Activated effector memory CD4-positive, alpha-beta T cell treated with anti-CD3 and anti-CD28 coated beads, Interleukin-2, amount 50 U/mL, for 16 hours (primary cell): Measurements from ENCODE around the gene RBMS1.

Experiments used
- DNase-seq: peaks from one replicate; pipeline ENCODE4 v3.0.0-alpha.2; 2020

The RBMS1 gene

GRCh38 chr2:160325418-160325817 lies 168.2 kb downstream of the RBMS1 start:
- no peak for DNase-seq

DNA sequence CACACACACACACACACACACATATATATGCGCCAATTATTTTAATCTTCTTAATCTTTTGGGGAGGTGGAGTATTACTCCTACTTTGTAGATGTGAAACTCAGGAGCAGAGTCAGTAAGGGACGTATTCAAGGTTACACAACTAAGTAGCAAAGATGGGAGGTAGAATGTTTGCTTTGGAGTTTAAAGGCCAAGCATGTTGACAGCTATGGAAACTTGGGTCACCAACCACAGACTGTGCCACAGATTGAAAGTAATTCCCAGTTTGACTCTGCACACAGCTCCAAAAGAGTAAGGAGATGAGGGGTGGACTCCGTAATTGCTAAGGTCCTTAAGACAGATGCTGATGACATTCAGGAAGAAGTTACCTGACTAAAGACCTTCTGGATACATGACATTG lies 168.7 kb downstream of the RBMS1 start:
- DNase-seq = no peak

GRCh38 chr2:160324161-160324800 lies 169.3 kb downstream of the RBMS1 start:
- peak; percentile 76 for DNase-seq

DNA sequence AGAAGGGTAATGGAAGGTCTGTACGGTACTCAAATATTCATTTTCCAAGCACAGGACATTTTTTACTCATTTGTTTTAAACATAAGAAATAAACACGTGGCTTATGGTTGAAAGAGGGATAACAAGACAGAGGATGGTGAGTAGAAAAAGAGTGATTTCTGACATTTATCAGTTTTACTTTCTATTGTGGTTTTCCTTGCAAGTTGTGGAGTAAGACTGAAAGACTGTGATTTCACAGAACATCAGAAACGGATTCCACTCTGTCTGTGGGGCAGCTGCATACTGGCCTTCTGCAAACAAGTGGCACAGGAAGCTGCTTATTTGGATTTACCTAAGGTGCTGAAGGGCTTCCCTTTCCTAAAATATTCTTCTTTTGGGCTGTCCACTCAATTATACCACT lies 171.3 kb downstream of the RBMS1 start:
- DNase-seq = no peak

DNA sequence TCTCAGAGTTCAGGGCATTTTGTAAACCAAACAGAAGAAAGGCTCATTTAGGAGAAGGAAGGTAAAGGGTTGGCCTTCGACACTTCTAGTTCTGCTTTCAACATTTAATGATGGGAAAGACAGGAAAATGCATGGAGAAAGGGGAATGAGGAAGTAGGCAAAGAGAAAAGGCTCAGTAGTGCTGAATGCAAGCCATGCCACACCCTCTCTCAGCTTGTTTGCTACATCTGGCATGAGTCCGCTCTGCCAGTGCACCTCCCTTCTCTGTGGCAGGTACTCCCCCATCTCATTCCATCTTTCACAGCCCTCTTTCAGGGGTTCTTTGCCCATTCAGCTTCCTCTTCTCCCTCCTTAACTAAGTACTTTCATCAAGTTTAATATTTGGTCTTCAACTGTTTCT lies 172.6 kb downstream of the RBMS1 start:
- DNase-seq = no peak

DNA sequence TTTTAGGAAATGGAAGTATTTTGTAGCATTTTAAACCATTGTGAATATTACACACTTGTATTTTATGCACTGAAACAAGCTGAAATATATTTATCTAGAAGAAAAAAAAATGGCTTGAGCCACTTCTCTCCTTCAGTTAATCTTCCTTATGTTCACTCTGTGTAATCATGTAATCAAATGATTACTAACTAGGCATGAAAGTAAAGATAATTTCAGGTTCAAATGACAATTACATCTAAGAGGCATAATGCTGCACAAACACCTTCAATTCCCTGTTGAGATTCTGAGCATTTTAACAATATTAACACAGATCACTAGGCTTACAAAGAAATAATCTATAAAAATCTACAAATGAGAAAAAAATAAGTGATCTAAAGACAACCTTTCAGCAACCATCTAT lies 173.9 kb downstream of the RBMS1 start:
- no peak for DNase-seq

GRCh38 chr2:160318218-160318617 lies 175.4 kb downstream of the RBMS1 start:
- DNase-seq = no peak

DNA sequence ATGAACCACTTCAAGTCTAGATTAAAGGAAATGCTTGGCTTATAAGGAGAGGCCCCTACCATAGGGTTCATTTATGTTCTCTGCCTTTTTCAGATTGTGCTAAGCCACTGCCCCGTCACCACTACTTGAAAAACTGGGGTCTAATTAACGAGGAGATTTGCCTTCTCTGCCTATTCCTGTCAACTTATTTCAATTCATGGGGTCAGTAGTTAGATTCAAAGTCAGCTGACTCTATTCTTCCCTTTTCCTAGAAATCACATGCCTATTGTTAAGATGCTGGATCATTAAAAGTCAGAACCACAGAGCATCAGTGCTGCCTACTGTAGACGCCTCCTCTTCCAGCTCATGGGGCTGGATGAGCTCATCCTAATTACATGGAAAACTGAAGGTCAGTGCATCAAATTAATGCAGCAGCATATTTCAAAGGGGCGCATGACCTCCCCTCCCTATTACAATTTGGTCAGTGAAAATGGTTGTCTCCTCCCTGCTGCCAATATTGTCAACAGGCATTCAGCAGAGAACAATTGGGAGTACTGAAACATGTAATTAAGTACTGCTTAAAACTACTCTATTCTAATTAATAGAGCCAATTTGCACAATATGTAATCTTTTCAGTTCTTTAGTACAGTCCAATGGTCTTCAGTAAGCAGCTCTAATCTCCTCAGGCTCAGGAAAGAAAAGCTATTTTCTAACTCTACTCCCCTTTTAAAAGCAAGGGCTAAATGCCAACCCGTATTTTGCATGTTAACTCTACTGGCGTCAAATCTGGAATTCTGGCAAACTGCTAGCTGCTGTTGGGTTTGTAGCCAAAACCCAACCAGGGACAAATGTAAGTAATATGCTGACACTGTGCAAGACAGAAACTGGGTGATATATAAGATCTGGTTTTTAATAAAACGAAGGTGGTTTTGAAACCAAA lies 176.2 kb downstream of the RBMS1 start:
- DNase-seq = no peak

- no peak for DNase-seq
Observed at GRCh38 chr2:160315337-160315736, 178.3 kb downstream of the RBMS1 start.

GRCh38 chr2:160310118-160310828 lies 183.3 kb downstream of the RBMS1 start:
- DNase-seq = no peak

DNA sequence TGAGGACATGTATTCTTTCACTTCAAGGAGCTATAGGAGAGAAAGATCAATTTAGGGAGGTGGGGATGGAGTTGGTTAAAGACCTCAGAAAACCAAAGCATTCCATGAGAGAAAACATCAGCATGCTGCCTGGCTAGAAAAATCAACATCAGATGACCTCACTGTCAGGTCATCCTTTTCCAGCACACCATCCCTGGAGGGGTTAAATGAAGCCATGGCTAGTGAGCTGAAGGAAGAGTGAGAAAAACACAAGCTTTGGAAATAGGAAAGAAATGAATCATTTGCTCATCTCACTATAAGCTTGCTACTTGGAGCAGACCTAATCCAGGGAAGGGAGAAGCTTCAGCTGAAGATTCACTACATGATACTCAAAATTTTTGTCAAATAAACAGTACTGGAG lies 184.0 kb downstream of the RBMS1 start:
- no peak for DNase-seq

DNA sequence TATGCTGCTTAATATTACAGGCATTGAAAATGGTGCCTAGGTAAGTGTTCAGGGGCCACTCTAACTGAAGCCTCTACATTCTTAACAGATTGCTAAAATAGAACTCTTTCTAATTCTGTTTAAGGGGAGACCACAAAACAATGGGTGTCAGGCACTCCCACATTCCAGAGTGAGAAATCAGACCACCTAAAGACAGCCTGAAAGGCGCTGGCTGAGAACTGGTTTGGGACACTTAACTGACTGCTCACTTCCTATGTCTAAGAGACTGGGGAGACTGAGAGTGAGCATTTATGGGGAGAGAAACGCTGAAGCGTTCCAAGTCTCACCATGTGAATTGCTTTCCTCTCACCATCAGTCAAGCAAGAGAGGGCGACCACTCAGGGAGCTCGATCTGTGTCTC lies 184.7 kb downstream of the RBMS1 start:
- no peak for DNase-seq

DNA sequence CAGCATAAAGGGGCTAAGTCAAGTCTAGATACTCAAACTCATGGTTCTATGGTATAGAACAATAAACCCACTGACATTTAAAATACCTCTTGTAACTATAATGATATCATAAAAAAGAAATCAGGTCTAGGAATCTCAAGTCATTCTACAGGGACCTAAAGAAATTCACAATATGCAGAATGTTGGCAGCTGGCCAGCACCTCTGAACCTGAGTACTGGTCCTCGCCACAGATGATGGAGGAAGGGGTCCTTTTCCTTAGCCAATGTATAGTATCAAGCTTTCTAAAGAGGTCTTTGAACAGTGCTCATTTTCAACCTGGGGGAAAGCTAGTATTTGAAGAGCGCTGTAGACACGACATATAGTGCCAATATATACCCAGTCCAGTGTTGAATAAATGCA lies 185.1 kb downstream of the RBMS1 start:
- DNase-seq = no peak

- DNase-seq = no peak
Observed at GRCh38 chr2:160306985-160307384, 186.6 kb downstream of the RBMS1 start.

DNA sequence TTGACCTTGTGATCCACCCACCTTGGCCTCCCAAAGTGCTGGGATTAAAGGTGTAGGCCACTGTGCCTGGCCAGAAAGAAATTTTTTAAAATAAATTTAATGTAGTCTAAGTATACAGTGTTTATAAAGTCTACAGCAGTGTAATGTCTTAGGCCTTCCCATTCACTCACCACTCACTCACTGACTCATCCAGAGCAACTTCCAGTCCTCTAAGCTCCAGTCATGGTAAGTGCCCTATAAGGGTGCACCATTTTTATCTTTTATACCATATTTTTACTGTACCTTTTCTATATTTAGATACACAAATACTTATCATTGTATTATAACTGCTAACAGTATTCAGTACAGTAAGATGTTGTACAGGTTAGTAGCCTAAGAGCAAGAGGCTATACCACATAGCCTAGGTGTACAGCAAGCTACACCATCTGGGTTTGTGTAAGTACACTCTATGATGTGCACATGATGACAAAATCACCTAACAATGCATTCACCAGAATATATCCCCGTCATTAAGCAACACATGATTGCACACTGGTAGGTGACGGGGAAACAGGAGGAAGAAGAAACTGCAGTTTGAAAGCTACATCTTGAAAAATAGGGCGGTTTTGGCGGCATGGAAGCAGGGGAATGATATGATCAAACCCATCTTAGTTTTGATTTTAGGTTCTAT lies 188.4 kb downstream of the RBMS1 start:
- no peak for DNase-seq

DNA sequence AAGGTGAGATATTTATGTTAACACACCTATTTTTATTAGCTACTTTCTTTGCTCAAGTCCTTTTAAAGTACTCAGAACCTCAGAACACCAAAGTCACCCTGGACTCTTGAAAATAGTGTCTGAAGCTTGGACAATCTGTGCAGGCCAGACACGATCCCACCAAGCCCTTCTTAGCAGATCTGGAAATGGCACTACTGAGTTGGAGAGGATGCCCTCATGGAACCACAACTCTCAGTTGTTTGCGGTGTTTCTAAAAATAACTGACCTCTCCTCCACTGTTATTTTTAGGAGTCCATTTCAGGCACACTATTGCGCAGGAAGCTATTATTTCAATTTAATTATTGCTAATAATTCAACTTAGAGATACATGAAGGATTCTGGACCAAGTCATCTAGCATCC lies 190.1 kb downstream of the RBMS1 start:
- no peak for DNase-seq

DNA sequence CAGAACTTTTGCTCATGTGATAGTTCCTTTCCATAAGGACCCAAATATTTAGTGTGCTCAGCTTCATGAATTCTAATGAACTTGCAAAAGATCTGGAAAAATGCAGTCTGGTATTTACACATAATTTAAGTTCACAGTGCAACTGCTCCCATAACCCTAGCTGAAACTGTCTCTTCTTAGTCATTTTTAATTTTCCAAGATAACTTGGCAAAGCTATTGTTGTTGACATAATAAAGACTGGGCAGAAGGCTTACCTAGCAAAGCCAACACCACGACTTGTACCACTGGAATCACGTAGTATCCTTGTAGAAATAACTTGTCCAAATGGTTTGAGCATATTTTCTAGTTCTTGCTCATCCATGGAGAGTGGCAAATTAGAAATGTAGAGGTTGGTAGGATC lies 190.5 kb downstream of the RBMS1 start:
- DNase-seq = no peak

DNA sequence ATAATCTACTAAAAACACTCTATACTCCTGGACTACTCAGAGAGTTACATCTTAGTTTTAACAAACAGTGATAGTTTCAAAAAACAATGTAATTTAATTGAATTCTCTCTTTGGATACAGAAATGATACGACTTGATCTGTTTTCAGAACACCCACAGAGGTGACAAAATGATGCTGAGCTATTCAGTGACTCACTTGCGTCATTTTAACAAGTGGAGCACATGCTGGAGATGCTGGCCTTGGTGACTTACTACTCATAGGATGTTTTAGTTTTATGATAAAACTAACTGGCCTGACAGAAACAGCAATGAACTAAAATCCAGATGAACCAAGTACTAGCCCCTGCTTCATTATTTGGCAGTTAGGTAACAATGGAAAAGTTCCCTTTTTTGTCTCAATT lies 192.2 kb downstream of the RBMS1 start:
- peak; percentile 64 for DNase-seq

DNA sequence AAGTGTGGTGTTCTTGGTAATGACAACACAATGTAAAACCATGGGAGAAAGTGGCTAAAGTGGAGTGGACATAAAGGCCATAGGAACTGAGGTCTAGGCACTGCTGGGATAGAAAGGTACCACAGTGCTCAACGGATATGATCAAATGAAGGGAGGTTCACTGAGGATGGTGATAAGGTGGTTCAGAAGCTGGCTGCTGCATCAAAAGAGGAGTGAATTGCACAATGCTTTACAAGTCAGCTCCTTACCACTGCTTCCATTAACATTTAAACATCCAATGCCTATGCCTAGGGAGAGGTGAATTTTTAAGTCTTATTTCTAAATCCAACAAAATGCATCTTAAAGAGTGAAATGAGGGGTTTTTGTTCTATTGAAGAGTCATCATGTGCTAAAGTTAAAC lies 193.4 kb downstream of the RBMS1 start:
- DNase-seq = no peak

- DNase-seq = no peak
Observed at GRCh38 chr2:160299540-160299939, 194.1 kb downstream of the RBMS1 start.

DNA sequence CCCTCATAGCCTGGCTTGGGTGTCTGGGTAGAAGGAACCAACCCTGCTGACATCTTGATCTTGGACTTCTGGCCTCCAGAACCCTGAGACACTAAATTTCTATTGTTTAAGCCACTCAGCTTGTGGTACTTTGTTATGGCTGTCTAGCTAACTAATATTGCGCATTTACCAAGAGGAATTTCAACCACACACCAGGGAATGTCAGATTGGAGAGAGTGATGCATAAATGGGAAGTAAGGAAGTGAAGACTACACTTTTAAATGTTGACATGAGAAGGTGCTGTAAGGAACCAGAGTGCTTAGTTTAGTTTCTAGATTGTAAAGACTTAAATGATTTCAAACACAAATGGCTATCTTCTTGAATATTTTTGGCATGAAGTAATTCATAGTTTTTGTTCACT lies 194.6 kb downstream of the RBMS1 start:
- DNase-seq = no peak

- DNase-seq = no peak
Observed at GRCh38 chr2:160295519-160296207, 197.9 kb downstream of the RBMS1 start.

- DNase-seq = no peak
Observed at GRCh38 chr2:160294889-160295288, 198.7 kb downstream of the RBMS1 start.
